OCI-LY7 (cell line): Measurements from ENCODE around the gene CCDC54. TPM values are rescaled to one million over a fixed set of nuclear protein-coding genes. Genes with fewer than 3 reads are reported as not detected.

Experiments
- BruUV-seq: library from RNA; stranded (reverse); fragments of 400-500 nt; replicated peaks from 2 replicates; lab custom pipeline; 2021; lab: Mats Ljungman, UMichigan
- CTCF ChIA-PET: fragments of 300-600 bp; sonication (Branson Sonifier 250); formaldehyde crosslinking; loops from one replicate; lab custom pipeline; 2022; ENCODE audit warnings: antibody characterized with exemption; ENCODE audit not compliant: unreplicated experiment; lab: Charles Lee
- POLR2A ChIA-PET: fragments of 300-600 bp; sonication (Branson Sonifier 250); formaldehyde crosslinking; loops from one replicate; lab custom pipeline; 2022; ENCODE audit warnings: antibody characterized with exemption; lab: Charles Lee
- DNase-seq: peaks from one replicate; pipeline ENCODE4 v3.0.0-alpha.2; 2015; ENCODE audit warnings: low spot score
- H2AFZ ChIP-seq: fragments of 200-600 bp; sonication (generic), shearing (Covaris generic); 2 replicates; pipeline ENCODE4 v1.6.1; 2014; ENCODE audit warnings: mild to moderate bottlenecking, antibody characterized with exemption, low read length, moderate library complexity
- H3K27ac ChIP-seq: fragments of 200-600 bp; sonication (generic); 2 replicates; pipeline ENCODE4 v1.5.1; 2014; ENCODE audit warnings: mixed run types, low read depth, mild to moderate bottlenecking, moderate library complexity, low read length, inconsistent platforms; ENCODE audit not compliant: poor library complexity, severe bottlenecking
- H3K36me3 ChIP-seq: fragments of 200-600 bp; sonication (generic); 2 replicates; pipeline ENCODE4 v1.6.1; 2014; ENCODE audit warnings: mild to moderate bottlenecking, antibody characterized with exemption, low read length, moderate library complexity, mixed read lengths; ENCODE audit not compliant: insufficient read depth
- H3K4me1 ChIP-seq: fragments of 200-600 bp; sonication (generic); 2 replicates; pipeline ENCODE4 v1.5.1; 2014; ENCODE audit warnings: mild to moderate bottlenecking, low read length; ENCODE audit not compliant: insufficient read depth, poor library complexity, severe bottlenecking
- H3K4me2 ChIP-seq: fragments of 200-600 bp; sonication (generic); 2 replicates; pipeline ENCODE4 v1.6.1; 2014; ENCODE audit warnings: mild to moderate bottlenecking, low read length
- H3K4me3 ChIP-seq: fragments of 200-600 bp; sonication (generic); 2 replicates; pipeline ENCODE4 v1.5.1; 2014; ENCODE audit warnings: mild to moderate bottlenecking, low read depth, low read length; ENCODE audit not compliant: poor library complexity, severe bottlenecking
- H3K79me2 ChIP-seq: fragments of 200-600 bp; sonication (generic); 2 replicates; pipeline ENCODE4 v1.6.1; 2016; ENCODE audit warnings: low read depth, mild to moderate bottlenecking, low read length, moderate library complexity, mixed read lengths; ENCODE audit not compliant: insufficient read depth
- H3K9me2 ChIP-seq: fragments of 200-600 bp; sonication (generic); 2 replicates; pipeline ENCODE4 v1.6.1; 2016; ENCODE audit warnings: mild to moderate bottlenecking, low read length, mixed read lengths; ENCODE audit not compliant: insufficient read depth
- H3K9me3 ChIP-seq: fragments of 200-600 bp; sonication (generic); 2 replicates; pipeline ENCODE4 v1.6.1; 2014; ENCODE audit warnings: mild to moderate bottlenecking, mixed run types, low read length, mixed read lengths
- H4K20me1 ChIP-seq: fragments of 200-600 bp; sonication (generic); 2 replicates; pipeline ENCODE4 v1.6.1; 2014; ENCODE audit warnings: mild to moderate bottlenecking, antibody characterized with exemption, low read length, moderate library complexity, mixed read lengths; ENCODE audit not compliant: insufficient read depth
- CTCF ChIP-seq: fragments of 200-600 bp; sonication (generic); conservative IDR thresholded peaks from 2 replicates; pipeline ENCODE4 v1.5.1; 2014; ENCODE audit warnings: mild to moderate bottlenecking, antibody characterized with exemption, low read length, moderate library complexity, mixed read lengths
- EZH2phosphoT487 ChIP-seq: fragments of 200-600 bp; sonication (generic); IDR thresholded peaks from 2 replicates; pipeline ENCODE4 v1.6.1; 2018; ENCODE audit warnings: low read depth, borderline replicate concordance, mild to moderate bottlenecking, mixed run types, antibody characterized with exemption, low read length, moderate library complexity, mixed read lengths
- intact Hi-C: fragments of 100-400 bp; cut with micrococcal nuclease; formaldehyde crosslinking; loops from one replicate; pipeline ENCODE4 v1.10.0; 2022; ENCODE audit not compliant: unreplicated experiment
- total RNA-seq, 2 experiments: library from RNA; depleted of rRNA in 1 of 2; stranded (reverse); fragments of >200 nt in 1 of 2; shearing (Covaris generic) in 1 of 2; gene quantifications; 2 replicates each; pipeline ENCODE4 v1.2.3, GENCODE V29; 2014 to 2022

CCDC54 gene
- total RNA-seq, 2 experiments from 2014 or later: not detected

- Histone ChIP-seq H3K4me1 (no peaks in the 10 kb centered on the region), H4K20me1 (no peaks in the 10 kb centered on the region), H2AFZ (peak overlapping the region; percentile 39; the same call in 1 of the 2 replicates), H3K9me3 (no peaks in the 10 kb centered on the region), H3K27ac (no peak overlapping the region), H3K36me3 (no peaks in the 10 kb centered on the region), H3K79me2 (no peaks in the 10 kb centered on the region), H3K4me2 (no peak overlapping the region), H3K4me3 (no peak overlapping the region), H3K9me2 (no peaks in the 10 kb centered on the region)
- DNase-seq: no peak
- TF ChIP-seq CTCF (no peak), EZH2phosphoT487 (no peak)
- POLR2A ChIA-PET: interaction anchor here (0.6 to 1.6 kb wide), 4 partner anchors 9 to 102 kb away, joined by 3 to 8 read pairs (median 3); no protein-coding TSS in a partner anchor
- intact Hi-C loops: no loop called here
- CTCF ChIA-PET: no interaction called here
- no TSS peak for BruUV-seq
Measured at GRCh38 chr3:107394502-107394901, 17.3 kb downstream of the CCDC54 start.

GRCh38 chr3:107395066-107395465, 17.8 kb downstream of the CCDC54 start:
- no peak for DNase-seq
- BruUV-seq: no TSS peak
- H3K27ac ChIP-seq: no peak overlapping the region
- TF ChIP-seq EZH2phosphoT487 (no peak), CTCF (no peak)
- no peaks in the 10 kb centered on the region for H3K9me2 ChIP-seq
- no peaks in the 10 kb centered on the region for H3K36me3 ChIP-seq
- no peaks in the 10 kb centered on the region for H3K79me2 ChIP-seq
- no peaks in the 10 kb centered on the region for H3K9me3 ChIP-seq
- H2AFZ ChIP-seq: 0 out of 2 replicates have a peak overlapping the region, but pooled peaks have one; percentile 39
- no peaks in the 10 kb centered on the region for H3K4me1 ChIP-seq
- no peaks in the 10 kb centered on the region for H4K20me1 ChIP-seq
- H3K4me3 ChIP-seq: no peak overlapping the region
- intact Hi-C loops: no loop called here
- ChIA-PET CTCF (no interaction called here), POLR2A (interaction anchor here (0.7 to 1.6 kb wide), 5 partner anchors 9 to 1386 kb away, joined by 3 to 8 read pairs (median 3); no protein-coding TSS in a partner anchor)
- H3K4me2 ChIP-seq: no peak overlapping the region

- H3K36me3 ChIP-seq: no peaks in the 10 kb centered on the region
- H3K27ac ChIP-seq: no peak overlapping the region
- intact Hi-C loops: no loop called here
- H2AFZ ChIP-seq: no peak overlapping the region
- no peak for DNase-seq
- BruUV-seq: no TSS peak
- H3K79me2 ChIP-seq: no peaks in the 10 kb centered on the region
- no peak overlapping the region for H3K4me3 ChIP-seq
- no peaks in the 10 kb centered on the region for H3K4me1 ChIP-seq
- no peaks in the 10 kb centered on the region for H3K9me2 ChIP-seq
- TF ChIP-seq EZH2phosphoT487 (no peak), CTCF (no peak)
- H3K4me2 ChIP-seq: no peak overlapping the region
- no peaks in the 10 kb centered on the region for H4K20me1 ChIP-seq
- ChIA-PET POLR2A (interaction anchor here (0.6 to 1.6 kb wide), 7 partner anchors 9 to 1086 kb away, joined by 3 to 5 read pairs (median 3); no protein-coding TSS in a partner anchor), CTCF (no interaction called here)
- H3K9me3 ChIP-seq: no peaks in the 10 kb centered on the region
Measured at GRCh38 chr3:107401301-107401700, 24.1 kb downstream of the CCDC54 start.
